ENCODE data around the gene CA4. TPM values are rescaled to one million over a fixed set of nuclear protein-coding genes. Genes with fewer than 3 reads are reported as not detected.

The CA4 gene
- total and polyA plus RNA-seq, 8 donors, result 0.87 to 30.1 (median 3.0) TPM; not detected in 3

- no peaks in the 10 kb centered on the region for H3K36me3 ChIP-seq
- DNase-seq, result peak in 1 of 2 donors; percentile 1
- H3K4me3 ChIP-seq, result no peak overlapping the region
- H3K27ac ChIP-seq, result no peak overlapping the region
- WGBS, 5 donors, result 36 to 67% (median 46%) methylated on average over 1 of the region's 1 CpG
- intact Hi-C loops (cut with DNase I; ENCODE audit: low total_unique reads), result loop anchor here (10.0 kb wide), 1 partner anchor 297 kb away; no protein-coding TSS in a partner anchor
- H3K4me1 ChIP-seq, result peaks cover 37 to 68% (median 53%) of the 10 kb centered on the region in 4 donors
- no peak for TF ChIP-seq CTCF (IDR thresholded peaks at IDR 0.05)
- no peak for TF ChIP-seq EP300 (IDR thresholded peaks at IDR 0.05)
- no peak for TF ChIP-seq POLR2A (IDR thresholded peaks at IDR 0.05)
- TF ChIP-seq POLR2AphosphoS5 (IDR thresholded peaks at IDR 0.05), result no peak
- H3K27me3 ChIP-seq, result peaks cover 13 to 54% (median 37%) of the 10 kb centered on the region in 3 donors
- H3K9me3 ChIP-seq, result no peaks in the 10 kb centered on the region
Observed at GRCh38 chr17:60137731-60138130, 12.0 kb upstream of the CA4 start.

- DNase-seq, result peak in 1 of 2 donors; percentile 2
- TF ChIP-seq POLR2AphosphoS5 (IDR thresholded peaks at IDR 0.05), result no peak
- TF ChIP-seq CTCF (IDR thresholded peaks at IDR 0.05), result no peak
- TF ChIP-seq POLR2A (IDR thresholded peaks at IDR 0.05), result no peak
- no peak for TF ChIP-seq EP300 (IDR thresholded peaks at IDR 0.05)
- WGBS, 5 donors, result 15 to 17% (median 16%) methylated on average over 31 to 48 of the region's 48 CpGs
- Histone ChIP-seq H3K4me1 (peaks cover 44 to 67% (median 55%) of the 10 kb centered on the region in 4 donors), H3K27ac (no peak overlapping the region), H3K9me3 (no peaks in the 10 kb centered on the region), H3K4me3 (no peak overlapping the region), H3K36me3 (no peaks in the 10 kb centered on the region), H3K27me3 (peaks cover 13 to 56% (median 37%) of the 10 kb centered on the region in 3 donors)
- intact Hi-C loops (cut with DNase I; ENCODE audit: low total_unique reads), result loop anchor here (10.0 kb wide), 1 partner anchor 296 kb away; no protein-coding TSS in a partner anchor
Observed at GRCh38 chr17:60138769-60139437, 10.9 kb upstream of the CA4 start.

- Histone ChIP-seq H3K36me3 (no peaks in the 10 kb centered on the region), H3K4me1 (peaks cover 38 to 60% (median 50%) of the 10 kb centered on the region in 4 donors), H3K27ac (no peak overlapping the region), H3K27me3 (peaks cover 13 to 64% (median 39%) of the 10 kb centered on the region in 3 donors), H3K4me3 (peak overlapping the region in 2 of 4 donors; percentile 22 to 32), H3K9me3 (no peaks in the 10 kb centered on the region)
- intact Hi-C loops (cut with DNase I; ENCODE audit: low total_unique reads), result loop anchor here (10.0 kb wide), 1 partner anchor 295 kb away; no protein-coding TSS in a partner anchor
- TF ChIP-seq CTCF (IDR thresholded peaks at IDR 0.05), result peak in 5 of 7 experiments; percentile 14 to 52 (median 40)
- no peak for TF ChIP-seq POLR2A (IDR thresholded peaks at IDR 0.05)
- TF ChIP-seq POLR2AphosphoS5 (IDR thresholded peaks at IDR 0.05), result peak in 1 of 3 donors; percentile 42
- peak; percentile 79 to 92 for DNase-seq
- WGBS, 5 donors, result 8 to 13% (median 9%) methylated on average over 40 to 66 of the region's 66 CpGs
Observed at GRCh38 chr17:60139438-60140285, 10.1 kb upstream of the CA4 start.

All from stomach (tissue), 9 donors.